ENCODE data around the gene MAN1A2. TPM values are rescaled to one million over a fixed set of nuclear protein-coding genes. Genes with fewer than 3 reads are reported as not detected.

The MAN1A2 gene
- total and polyA plus RNA-seq, 10 of the 15 experiments (the other 5 are each of a cell fraction or from before 2014, with no cell fraction given), result 2.8 to 23.6 (median 16.0) TPM

- TF ChIP-seq ATF7 (IDR thresholded peaks at IDR 0.05; ENCODE audit: low read depth) (no peak), IRF5 (IDR thresholded peaks at IDR 0.05; ENCODE audit: borderline replicate concordance) (no peak), NBN (IDR thresholded peaks at IDR 0.05) (no peak), HDAC6 (IDR thresholded peaks at IDR 0.05; ENCODE audit: unreplicated experiment) (no peak), ETV6 (conservative IDR thresholded peaks at IDR 0.05 in 1 of 2, IDR thresholded peaks at IDR 0.05 in 1 of 2; ENCODE audit: borderline replicate concordance in 1 of 2, low read depth in 1 of 2) (no peak), BCLAF1 (IDR thresholded peaks at IDR 0.05) (no peak), BCL11A (IDR thresholded peaks at IDR 0.05; ENCODE audit: low read depth, low read length) (no peak)
Observed at GRCh38 chr1:117561071-117561470, 193.8 kb downstream of the MAN1A2 start (continued).

GRCh38 chr1:117561551-117561950, 194.3 kb downstream of the MAN1A2 start:
- TF ChIP-seq NFYB (IDR thresholded peaks at IDR 0.05; ENCODE audit: insufficient read depth, low read depth, low read length) (no peak), NRF1 (conservative IDR thresholded peaks at IDR 0.05; ENCODE audit: low read depth, low read length) (no peak), LARP7 (IDR thresholded peaks at IDR 0.05) (no peak), YY1 (IDR thresholded peaks at IDR 0.05; ENCODE audit: low read depth, low read length) (no peak), ELK1 (IDR thresholded peaks at IDR 0.05; ENCODE audit: low read depth, low read length) (no peak), NR2F1 (conservative IDR thresholded peaks at IDR 0.05) (no peak), TCF7 (IDR thresholded peaks at IDR 0.05; ENCODE audit: borderline replicate concordance) (no peak), HCFC1 (IDR thresholded peaks at IDR 0.05; ENCODE audit: low read length) (no peak), FOXM1 (IDR thresholded peaks at IDR 0.05; ENCODE audit: low read depth, low read length) (no peak), ZNF207 (IDR thresholded peaks at IDR 0.05; ENCODE audit: borderline replicate concordance) (no peak), KDM1A (IDR thresholded peaks at IDR 0.05; ENCODE audit: borderline replicate concordance) (no peak), MXI1 (IDR thresholded peaks at IDR 0.05; ENCODE audit: low read depth, low read length) (no peak), POU2F2 (IDR thresholded peaks at IDR 0.05; ENCODE audit: borderline replicate concordance, low read depth, low read length) (no peak), EZH2 (IDR thresholded peaks at IDR 0.05; ENCODE audit: borderline replicate concordance, control insufficient read depth, low read depth, low read length) (no peak)
- H3K9ac ChIP-seq (ENCODE audit: control insufficient read depth, insufficient read depth, low read length), result no peak overlapping the region
- no peaks in the 10 kb centered on the region; the same call in 2 of the 3 replicates for H3K9me3 ChIP-seq (replicated peaks; ENCODE audit: control insufficient read depth, insufficient read depth, low read length)
- H3K27me3 ChIP-seq (replicated peaks in 1 of 2; ENCODE audit: control insufficient read depth in 2 of 2, insufficient read depth in 2 of 2, low read length in 1 of 2), result peaks cover 0 to 3% of the 10 kb centered on the region in 2 experiments; a peak in 2 of 4 replicates
- no peak overlapping the region for H3K4me3 ChIP-seq
- CTCF ChIA-PET, result interaction anchor here (0.6 to 2.3 kb wide), 3 partner anchors 27 to 229 kb away, joined by 3 to 5 read pairs (median 3); no protein-coding TSS in a partner anchor
- H3K36me3 ChIP-seq (ENCODE audit: control insufficient read depth in 2 of 2, insufficient read depth in 2 of 2, low read length in 1 of 2), result no peaks in the 10 kb centered on the region
- no peak for DNase-seq (ENCODE audit: low read depth, low spot score)
- intact Hi-C loops (cut with micrococcal nuclease; ENCODE audit: unreplicated experiment) (no loop called here), in situ Hi-C loops (cut with MboI) (no loop called here)
- POLR2A ChIA-PET, result no interaction called here
- no peaks in the 10 kb centered on the region for H3K4me1 ChIP-seq (ENCODE audit: control insufficient read depth, insufficient read depth, low read length)
- ATAC-seq, result no peak
- BruUV-seq (replicated peaks), result no TSS peak
- SMC1A ChIA-PET (ENCODE audit: uncharacterized antibody, unreplicated experiment), result interaction anchor here (1.6 kb wide), 1 partner anchor 9 kb away, joined by 4 read pairs; no protein-coding TSS in a partner anchor
- 50% methylated on average over 2 of the region's 2 CpGs for WGBS (ENCODE audit: insufficient coverage, insufficient replicate concordance, low lambda C conversion rate, missing lambda C conversion rate)
- no peaks in the 10 kb centered on the region for H3K79me2 ChIP-seq (ENCODE audit: control insufficient read depth, insufficient read depth, low read length)
- RAD21 ChIA-PET (ENCODE audit: unreplicated experiment), result no interaction called here
- FAIRE-seq, result no peak
- no peak overlapping the region for H3K4me2 ChIP-seq (ENCODE audit: control insufficient read depth, insufficient read depth)
- H4K20me1 ChIP-seq (ENCODE audit: control insufficient read depth, insufficient read depth), result peaks cover 3% of the 10 kb centered on the region
- no peak overlapping the region for H3K27ac ChIP-seq (ENCODE audit: control insufficient read depth, insufficient read depth)
- H2AFZ ChIP-seq (ENCODE audit: control insufficient read depth, low read depth, low read length), result no peak overlapping the region
